ENCODE data around the gene HIPK2. TPM values are rescaled to one million over a fixed set of nuclear protein-coding genes. Genes with fewer than 3 reads are reported as not detected.

The HIPK2 gene
- total RNA-seq, 1 experiment from 2014 or later, result 30.7 TPM

GRCh38 chr7:139658908-139659675 lies 118.7 kb downstream of the HIPK2 start:
- no TSS peak for BruUV-seq (replicated peaks)
- Histone ChIP-seq H3K9me3 (ENCODE audit: low read depth, low read length, poor library complexity, severe bottlenecking) (no peaks in the 10 kb centered on the region), H3K27me3 (replicated peaks; ENCODE audit: insufficient read depth, low read depth, low read length, poor library complexity) (no peaks in the 10 kb centered on the region), H3K4me1 (ENCODE audit: insufficient read depth, low read length, poor library complexity, severe bottlenecking) (no peaks in the 10 kb centered on the region), H3K36me3 (ENCODE audit: insufficient read depth, low read length, poor library complexity, severe bottlenecking) (no peaks in the 10 kb centered on the region), H3K27ac (ENCODE audit: low read depth, low read length, poor library complexity, severe bottlenecking) (no peak overlapping the region), H3K4me3 (ENCODE audit: low read depth, low read length, poor library complexity, severe bottlenecking) (no peak overlapping the region)
- intact Hi-C loops (cut with micrococcal nuclease; ENCODE audit: unreplicated experiment), result no loop called here
- no peak for DNase-seq (ENCODE audit: low spot score)
- CTCF ChIA-PET, result no interaction called here
- POLR2A ChIA-PET (ENCODE audit: low non-redundant PET), result no interaction called here
- TF ChIP-seq CTCF (conservative IDR thresholded peaks at IDR 0.05; ENCODE audit: low read depth, low read length) (no peak), EZH2 (IDR thresholded peaks at IDR 0.05; ENCODE audit: borderline replicate concordance, low read depth, low read length, poor library complexity, severe bottlenecking) (no peak)

GRCh38 chr7:139658296-139658695 lies 119.5 kb downstream of the HIPK2 start:
- no peaks in the 10 kb centered on the region for H3K4me1 ChIP-seq (ENCODE audit: insufficient read depth, low read length, poor library complexity, severe bottlenecking)
- TF ChIP-seq EZH2 (IDR thresholded peaks at IDR 0.05; ENCODE audit: borderline replicate concordance, low read depth, low read length, poor library complexity, severe bottlenecking) (no peak), CTCF (conservative IDR thresholded peaks at IDR 0.05; ENCODE audit: low read depth, low read length) (no peak)
- no peaks in the 10 kb centered on the region for H3K27me3 ChIP-seq (replicated peaks; ENCODE audit: insufficient read depth, low read depth, low read length, poor library complexity)
- ChIA-PET CTCF (no interaction called here), POLR2A (ENCODE audit: low non-redundant PET) (no interaction called here)
- intact Hi-C loops (cut with micrococcal nuclease; ENCODE audit: unreplicated experiment), result no loop called here
- no peak overlapping the region for H3K27ac ChIP-seq (ENCODE audit: low read depth, low read length, poor library complexity, severe bottlenecking)
- H3K9me3 ChIP-seq (ENCODE audit: low read depth, low read length, poor library complexity, severe bottlenecking), result no peaks in the 10 kb centered on the region
- no peak for DNase-seq (ENCODE audit: low spot score)
- no peak overlapping the region for H3K4me3 ChIP-seq (ENCODE audit: low read depth, low read length, poor library complexity, severe bottlenecking)
- H3K36me3 ChIP-seq (ENCODE audit: insufficient read depth, low read length, poor library complexity, severe bottlenecking), result no peaks in the 10 kb centered on the region
- BruUV-seq (replicated peaks), result no TSS peak

DNA sequence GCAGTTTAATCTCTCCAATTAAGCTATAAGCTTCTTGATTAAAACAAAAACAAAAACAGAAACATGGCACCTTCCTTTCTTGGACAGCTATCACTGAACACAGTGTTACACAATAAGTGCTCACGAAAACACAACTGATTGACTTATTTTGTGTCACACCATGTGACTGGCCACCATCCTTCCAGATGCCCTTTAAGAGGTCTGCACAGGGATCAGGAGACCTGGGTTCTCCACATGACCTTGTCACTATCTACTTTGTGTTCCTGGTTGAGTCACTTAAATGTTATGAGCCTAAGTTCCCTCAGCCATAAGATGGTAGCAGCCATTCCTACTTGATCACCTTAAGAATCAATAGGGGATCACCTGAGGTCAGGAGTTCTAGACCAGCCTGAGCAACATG lies 120.1 kb downstream of the HIPK2 start:
- TF ChIP-seq CTCF (conservative IDR thresholded peaks at IDR 0.05; ENCODE audit: low read depth, low read length) (no peak), EZH2 (IDR thresholded peaks at IDR 0.05; ENCODE audit: borderline replicate concordance, low read depth, low read length, poor library complexity, severe bottlenecking) (no peak)
- Histone ChIP-seq H3K36me3 (ENCODE audit: insufficient read depth, low read length, poor library complexity, severe bottlenecking) (no peaks in the 10 kb centered on the region), H3K9me3 (ENCODE audit: low read depth, low read length, poor library complexity, severe bottlenecking) (no peaks in the 10 kb centered on the region), H3K27me3 (replicated peaks; ENCODE audit: insufficient read depth, low read depth, low read length, poor library complexity) (no peaks in the 10 kb centered on the region), H3K4me3 (ENCODE audit: low read depth, low read length, poor library complexity, severe bottlenecking) (no peak overlapping the region), H3K4me1 (ENCODE audit: insufficient read depth, low read length, poor library complexity, severe bottlenecking) (no peaks in the 10 kb centered on the region), H3K27ac (ENCODE audit: low read depth, low read length, poor library complexity, severe bottlenecking) (no peak overlapping the region)
- POLR2A ChIA-PET (ENCODE audit: low non-redundant PET), result no interaction called here
- no peak for DNase-seq (ENCODE audit: low spot score)
- no TSS peak for BruUV-seq (replicated peaks)
- CTCF ChIA-PET, result no interaction called here
- intact Hi-C loops (cut with micrococcal nuclease; ENCODE audit: unreplicated experiment), result no loop called here
